Activated CD4-positive, alpha-beta T cell treated with anti-CD3 and anti-CD28 coated beads, Interleukin-2, Interleukin-4, amounts not matched to agents 100 ng/mL and 50 ng/mL, durations not matched to agents 16 hours and 8 hours (primary cell): ENCODE measurements around the gene CTSH.
A peak's percentile ranks its signal among the peaks of the same experiment; 100 is the strongest.
"Not testable (repeated sequence)": the region's sequence is repeated elsewhere in the genome, so short reads cannot be mapped to it uniquely, and the experiment has no call there.

Experiments
- DNase-seq: peaks from one replicate; pipeline ENCODE4 v3.0.0-alpha.2; 2020; ENCODE audit warnings: low spot score

The CTSH gene

DNA sequence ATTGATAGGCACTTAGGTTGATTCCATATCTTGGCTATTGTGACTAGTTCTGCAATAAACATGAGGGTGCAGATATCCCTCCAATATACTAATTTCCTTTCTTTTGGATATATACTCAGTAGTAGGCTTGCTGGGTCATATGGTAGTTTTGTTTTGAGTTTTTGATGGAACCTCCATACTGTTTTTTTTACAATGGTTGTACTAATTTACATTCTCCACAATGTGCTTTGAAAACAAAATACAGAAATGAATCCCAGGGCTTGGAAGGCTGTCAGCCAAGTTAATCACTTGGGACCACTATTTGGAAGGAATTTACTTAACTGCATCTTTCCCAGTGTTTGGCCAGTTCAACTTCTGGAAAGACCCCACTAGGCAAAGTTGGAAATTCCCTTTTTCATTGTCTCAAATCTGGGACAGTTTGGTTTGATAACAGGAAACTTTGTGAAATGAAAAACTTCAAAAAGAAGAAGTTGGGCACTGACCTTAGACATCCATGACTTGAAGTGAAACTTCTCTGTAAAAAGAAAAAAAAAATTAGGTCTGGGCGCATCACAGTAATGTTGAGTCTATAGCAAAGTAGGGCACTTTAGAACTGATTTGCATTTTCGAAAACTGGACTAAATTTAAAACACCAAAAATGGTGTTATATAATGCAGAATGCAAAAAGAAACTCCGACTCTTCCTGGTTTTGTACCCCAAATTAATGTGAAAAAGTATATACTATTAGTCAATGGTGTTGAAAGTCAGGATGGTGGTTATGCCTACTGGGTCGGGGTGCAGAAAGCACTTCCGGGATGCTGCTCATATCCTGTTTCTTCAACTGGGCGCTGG, 6.0 kb downstream of the CTSH start:
- DNase-seq = peak; percentile 73

DNA sequence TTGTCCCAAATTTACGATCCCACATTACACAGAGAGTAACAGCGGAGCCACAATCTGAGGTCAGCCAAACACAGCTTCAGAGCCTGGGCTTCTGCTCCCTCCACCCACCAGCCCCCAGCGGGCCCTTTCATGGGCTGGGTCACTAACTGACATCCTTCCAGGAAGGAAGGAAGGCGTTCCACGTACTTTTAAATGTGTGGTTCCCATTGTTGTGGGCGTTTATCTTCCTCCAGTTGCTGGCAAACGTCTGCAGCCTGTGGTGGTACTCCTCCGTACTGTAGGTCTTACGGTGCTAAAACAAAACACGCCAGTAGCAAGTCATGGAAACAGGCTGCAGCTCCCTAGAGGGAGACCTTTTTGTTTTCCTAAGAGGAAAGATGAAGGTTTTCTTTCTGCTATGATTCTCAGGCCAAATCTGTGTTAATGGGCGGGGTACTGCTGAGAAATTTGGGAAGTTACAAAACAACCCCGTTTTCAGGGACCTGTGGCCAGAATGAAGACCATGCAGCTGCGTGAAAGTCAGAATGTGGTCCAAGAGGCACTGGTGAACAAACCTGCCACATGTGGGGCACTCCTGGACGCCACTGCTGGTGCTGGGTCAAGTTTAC, 7.6 kb downstream of the CTSH start:
- peak; percentile 57 for DNase-seq

- no peak for DNase-seq
Measured at GRCh38 chr15:78934655-78935023, 10.2 kb downstream of the CTSH start.

GRCh38 chr15:78933823-78934654, 10.8 kb downstream of the CTSH start:
- no peak for DNase-seq

GRCh38 chr15:78933187-78933822, 11.5 kb downstream of the CTSH start:
- DNase-seq = no peak

- no peak for DNase-seq
Measured at GRCh38 chr15:78932258-78932808, 12.5 kb downstream of the CTSH start.

DNA sequence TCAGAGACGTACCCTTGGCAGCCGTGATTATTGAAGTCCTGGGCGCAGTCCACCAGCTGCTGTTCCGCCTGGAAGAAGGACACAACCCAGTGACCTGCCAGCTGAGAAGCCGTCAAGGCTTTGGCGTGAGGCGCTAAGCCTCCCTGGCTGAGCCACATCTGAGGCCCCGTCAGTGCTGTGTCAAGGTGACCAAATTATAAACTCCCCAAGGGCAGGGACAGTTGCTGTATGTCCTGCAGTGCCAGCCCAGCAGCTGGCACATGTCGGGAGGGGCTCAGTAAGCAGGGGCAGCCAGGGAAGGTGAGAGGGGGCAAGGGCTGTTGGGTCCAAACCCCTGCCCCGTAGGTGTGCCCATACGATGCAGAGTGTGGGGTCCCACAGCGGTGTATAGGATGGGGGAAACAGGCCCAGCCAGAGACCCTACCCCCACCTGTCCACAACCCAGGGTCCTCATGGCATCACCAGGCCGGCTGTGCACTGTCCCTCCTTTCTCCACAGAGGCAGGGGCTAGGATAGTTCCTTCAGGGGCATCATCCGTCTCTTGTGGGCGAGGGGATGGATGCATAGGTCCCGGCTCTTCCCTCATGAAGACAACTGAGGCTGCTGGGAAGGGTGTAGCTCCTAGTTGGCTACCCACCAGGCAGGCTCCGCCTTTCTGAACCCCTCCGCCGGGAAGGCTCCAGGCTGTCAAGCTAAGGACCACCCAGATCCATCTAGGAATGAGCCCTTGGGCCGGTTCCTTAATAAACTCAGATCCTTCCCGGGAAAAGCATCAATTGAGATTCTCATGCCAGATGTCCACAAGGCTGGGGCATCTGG, 13.2 kb downstream of the CTSH start:
- no peak for DNase-seq

DNA sequence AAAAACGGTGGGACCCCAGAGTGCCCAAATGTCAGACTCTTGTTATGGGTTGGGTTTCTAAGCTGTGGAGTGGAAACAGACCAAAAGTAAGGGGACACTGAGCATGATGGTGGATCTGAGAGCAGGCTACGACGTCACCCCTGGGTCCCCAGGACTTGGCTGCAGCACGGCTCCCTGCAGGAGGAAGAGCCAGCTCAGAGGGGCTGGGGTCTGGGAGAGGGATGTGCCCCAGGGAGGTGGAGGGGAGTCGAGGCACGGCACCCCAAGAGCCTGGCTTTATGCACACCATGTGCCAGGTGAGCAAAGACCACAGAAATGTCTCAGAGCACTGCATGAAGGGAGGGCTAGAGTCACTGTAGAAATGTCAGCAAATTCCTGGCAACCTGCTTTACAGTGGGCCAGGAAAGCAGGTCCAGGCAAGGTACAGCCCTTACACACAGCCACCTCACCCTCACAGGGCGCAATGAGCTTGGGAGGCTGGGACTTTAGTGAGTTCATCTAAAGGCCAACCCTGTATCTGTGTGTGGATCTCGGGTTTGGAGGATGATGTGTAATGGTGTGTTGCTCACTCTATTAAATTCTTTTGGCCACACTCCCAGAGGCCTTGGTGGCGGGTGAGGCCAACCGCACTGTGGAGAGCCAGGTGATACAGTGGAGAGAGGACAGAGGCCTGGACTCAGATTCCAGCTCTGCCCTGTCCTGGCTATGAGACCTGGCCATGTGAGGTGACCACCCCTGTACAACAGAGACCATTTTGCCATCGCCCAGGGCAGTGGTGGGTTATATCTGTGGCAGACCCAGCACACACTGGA, 14.1 kb downstream of the CTSH start:
- DNase-seq = no peak

DNA sequence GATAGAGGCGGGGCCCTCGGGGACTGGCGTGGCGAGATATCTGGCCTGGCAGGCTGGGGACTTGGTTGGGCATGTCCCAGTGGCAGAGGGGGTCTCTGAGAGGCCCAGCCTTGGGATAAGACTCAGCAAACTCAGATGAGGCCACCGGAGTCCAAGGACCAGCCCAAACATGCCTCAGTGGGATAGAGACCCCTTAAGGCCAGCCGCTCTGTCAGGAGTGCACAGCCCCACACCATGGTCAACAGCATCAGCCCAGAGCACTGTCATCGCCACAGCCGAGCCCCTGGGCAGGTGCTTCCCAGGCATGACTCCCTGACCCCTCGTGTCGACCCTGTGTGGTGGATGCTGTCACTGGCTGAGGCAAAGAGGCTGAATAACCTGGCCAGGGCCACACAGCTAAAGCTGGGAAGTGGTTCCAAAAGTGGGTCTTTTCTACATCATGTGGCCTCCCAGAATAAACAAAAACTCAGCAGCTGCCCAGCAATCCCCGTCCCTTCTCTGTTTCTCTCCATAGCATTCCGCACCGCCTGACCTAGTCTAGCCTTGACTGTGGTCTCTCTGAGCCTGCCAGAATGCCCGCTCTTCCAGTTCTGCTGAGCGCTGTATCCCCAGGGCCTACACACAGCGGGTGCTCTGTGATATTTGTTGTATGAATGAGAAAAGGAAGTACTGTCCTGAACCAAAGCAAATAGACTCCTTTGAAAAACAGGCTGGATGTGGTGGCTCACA, 15.1 kb downstream of the CTSH start:
- no peak for DNase-seq

DNA sequence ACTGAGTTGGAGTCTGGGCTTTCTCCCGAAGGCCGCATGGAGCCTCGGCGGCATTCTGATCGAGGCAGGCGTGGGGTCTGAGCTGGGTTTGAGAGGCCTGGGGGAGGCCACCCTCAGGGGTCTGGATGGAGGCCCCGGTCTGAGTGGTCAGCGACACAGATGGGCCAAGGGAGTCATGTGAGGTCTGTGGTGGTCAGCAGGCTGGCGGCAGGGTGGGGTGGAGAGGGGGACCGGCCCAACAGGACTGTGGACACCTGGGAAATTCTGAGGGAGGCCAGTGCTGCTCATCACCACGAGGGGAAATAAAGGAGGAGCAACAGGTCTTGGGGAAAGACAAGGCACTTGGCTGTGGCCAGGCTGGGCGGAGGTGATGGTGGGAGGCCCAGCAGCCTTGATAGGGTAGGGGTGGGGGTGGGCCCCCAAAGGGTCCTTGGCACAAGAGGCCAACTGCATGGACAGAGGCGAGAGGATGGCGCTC, 16.2 kb downstream of the CTSH start:
- no peak for DNase-seq

GRCh38 chr15:78928176-78928575, 16.7 kb downstream of the CTSH start:
- not testable (repeated sequence) for DNase-seq

- no peak for DNase-seq
Measured at GRCh38 chr15:78927077-78927790, 17.6 kb downstream of the CTSH start.

DNA sequence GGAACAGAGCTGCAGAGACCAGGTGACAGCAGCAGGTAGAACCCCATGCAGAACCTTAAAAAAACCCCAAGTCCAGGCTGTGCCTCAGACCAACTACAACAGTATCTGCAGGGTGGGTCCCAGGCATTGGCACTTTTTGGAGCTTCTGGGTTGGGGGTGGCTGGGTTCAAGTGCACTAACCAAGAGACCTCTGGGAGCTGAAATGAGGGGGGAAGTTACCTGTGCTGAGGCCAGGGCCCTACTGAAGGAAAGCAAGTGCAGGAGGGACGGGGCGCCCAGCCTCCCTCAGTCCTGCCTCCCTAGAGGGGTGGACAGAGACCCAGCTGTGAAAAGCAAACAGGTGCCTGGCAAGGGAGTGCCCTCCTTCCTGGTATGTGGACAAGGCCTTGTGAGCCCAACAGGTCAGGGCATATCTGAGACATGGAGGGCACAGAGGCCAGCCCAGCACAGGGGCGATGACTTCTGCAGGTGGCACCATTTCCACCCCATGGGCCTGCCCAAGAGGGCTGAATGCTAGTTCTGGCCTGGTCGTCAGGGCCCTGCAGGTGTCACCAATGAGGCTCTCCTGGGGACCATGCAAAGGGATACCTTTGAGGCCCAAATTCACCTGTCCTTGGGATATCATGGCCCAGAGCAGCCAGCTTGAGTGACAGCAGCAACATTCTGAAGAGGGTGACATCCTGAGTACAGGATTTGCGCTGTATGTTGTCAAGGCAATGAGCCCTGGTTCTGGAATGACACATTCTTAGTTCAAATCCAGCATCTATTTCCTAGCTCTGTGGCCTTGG, 18.7 kb downstream of the CTSH start:
- DNase-seq = no peak

DNA sequence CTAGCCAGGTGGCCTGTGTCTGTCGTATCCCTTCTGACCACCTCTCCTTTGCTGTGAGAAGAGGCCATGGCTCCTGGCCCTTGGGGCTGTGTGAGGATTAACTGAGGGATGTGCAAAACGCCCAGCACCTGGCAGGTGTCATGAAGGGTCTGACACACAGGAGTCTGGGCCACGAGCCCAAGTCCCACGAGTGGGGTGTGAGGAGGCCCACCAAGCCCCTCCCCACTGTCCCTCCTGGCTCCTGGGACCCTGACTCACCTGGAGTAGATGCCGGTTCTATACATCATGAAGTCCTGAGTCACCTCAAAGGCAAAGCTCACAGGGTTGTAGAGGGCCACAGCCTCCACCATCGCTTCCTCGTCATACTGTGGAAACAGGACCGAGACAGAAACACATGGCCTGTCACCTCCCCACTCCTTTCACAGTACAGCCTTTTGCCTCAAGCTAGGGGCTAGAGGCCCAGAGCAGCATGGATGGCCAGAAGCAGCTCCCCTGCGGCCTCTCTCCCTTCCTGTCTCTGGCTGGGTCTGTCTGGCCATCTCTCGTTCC, 19.7 kb downstream of the CTSH start:
- DNase-seq = no peak

DNA sequence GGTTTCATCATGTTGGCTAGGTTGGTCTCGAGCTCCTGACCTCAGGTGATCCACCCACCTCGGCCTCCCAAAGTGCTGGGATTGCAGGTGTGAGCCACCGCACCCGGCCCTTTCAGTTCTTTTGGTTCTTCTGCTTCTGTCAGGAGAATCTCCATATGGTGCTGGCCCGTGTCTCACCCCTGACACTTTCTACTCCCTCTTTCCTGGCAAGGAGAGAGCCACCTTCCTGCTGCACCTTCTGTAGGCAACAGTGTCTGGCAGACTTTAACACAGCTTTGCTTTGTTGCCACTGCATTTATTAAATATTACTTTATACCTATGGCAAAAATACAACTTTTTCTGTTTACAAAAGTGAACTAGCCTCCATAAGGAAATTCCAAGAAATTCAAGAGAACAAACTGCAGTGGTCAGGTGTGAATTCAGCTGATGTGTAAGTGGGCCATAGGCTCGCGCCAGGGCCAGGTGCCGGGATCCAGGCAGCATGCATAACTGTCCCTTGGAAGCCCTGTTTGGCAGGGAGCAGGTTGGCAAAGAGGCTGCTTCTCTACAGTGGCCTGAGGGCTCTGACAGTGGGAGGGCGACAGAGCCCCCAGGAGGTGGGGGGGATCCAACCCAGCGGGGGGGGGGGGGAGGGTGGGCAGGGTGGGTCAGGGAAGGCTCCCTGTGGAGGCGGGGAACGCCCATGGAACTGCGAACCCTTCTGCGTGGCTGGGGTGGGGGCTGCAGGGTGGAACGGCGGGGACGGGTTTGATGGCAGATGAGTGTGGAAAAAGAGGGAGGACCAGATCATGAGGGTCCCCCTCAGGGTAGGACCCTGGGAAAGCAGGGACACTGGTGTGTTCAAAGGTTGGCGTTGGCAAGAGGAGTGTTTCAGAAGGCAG, 21.1 kb downstream of the CTSH start:
- no peak for DNase-seq

- no peak for DNase-seq
Measured at GRCh38 chr15:78923015-78923414, 21.8 kb downstream of the CTSH start.

DNA sequence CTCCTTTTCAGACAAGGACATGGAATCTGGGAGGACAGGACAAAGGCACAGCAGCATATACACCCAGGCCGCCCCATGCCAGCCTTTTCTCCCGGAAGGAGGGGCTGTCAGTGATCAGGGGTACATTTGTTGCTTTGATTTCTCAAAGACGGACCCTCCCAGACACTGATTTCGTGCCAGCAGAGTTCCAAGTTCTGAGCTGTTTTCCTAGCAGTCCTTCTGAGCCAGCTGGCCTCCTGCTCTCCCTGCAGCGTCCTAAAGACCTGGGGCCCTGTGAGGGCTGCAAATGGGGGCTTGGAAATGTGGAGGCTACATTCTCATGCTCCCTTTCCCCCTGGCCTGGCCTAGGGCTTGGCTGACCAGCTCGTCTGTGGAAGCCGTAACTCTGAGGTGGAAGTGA, 22.3 kb downstream of the CTSH start:
- no peak for DNase-seq
